Activated CD4-positive, alpha-beta T cell treated with anti-CD3 and anti-CD28 coated beads for 1 hour (primary cell): ENCODE data around the gene PRELID1.
"Not testable (repeated sequence)": the region's sequence is repeated elsewhere in the genome, so short reads cannot be mapped to it uniquely, and the experiment has no call there.

Experiments
- DNase-seq: peaks from one replicate; pipeline ENCODE4 v3.0.0-alpha.2; 2020

The PRELID1 gene, protein sequence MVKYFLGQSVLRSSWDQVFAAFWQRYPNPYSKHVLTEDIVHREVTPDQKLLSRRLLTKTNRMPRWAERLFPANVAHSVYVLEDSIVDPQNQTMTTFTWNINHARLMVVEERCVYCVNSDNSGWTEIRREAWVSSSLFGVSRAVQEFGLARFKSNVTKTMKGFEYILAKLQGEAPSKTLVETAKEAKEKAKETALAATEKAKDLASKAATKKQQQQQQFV

DNA sequence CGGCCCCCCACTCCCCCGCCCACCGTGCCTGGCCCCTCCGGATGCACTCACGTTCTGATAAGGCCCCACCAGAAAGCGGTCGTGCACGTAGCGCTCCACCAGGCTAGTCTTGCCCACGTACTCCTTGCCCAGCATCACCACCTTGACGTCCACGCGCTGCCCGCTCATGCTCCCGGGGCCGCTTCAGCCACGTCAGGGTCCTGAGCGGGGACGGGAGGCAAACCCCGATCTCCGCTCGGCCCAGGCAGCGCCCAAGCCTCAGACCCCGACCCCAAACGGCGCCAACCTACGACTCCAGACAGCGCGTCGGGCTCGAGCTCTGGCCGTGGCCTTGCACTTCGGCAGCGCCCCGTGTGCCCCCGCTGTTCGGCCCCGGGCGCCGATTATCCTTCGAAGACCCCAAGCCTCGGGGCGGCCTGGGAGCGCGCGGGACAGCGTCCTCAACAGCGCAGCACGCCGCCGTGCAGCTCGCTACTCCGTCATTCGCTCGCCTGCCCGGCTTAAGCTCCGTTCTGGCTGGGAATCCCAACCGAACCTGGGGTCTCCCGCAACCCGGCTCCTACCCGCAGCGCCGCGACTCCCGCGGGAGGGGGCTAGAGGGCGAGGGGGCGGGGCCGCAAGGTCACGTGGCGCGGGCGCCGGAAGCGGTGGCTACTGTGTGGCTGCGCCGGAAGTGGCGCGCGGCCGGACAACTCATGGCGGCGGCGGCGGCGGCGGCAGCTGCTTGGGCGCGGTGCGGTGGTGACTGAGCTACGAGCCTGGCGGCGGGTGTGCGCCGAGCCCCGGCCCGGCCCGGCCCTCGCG lies at the start of gene PRELID1, which contains the start of gene RAB24:
PRELID1 (plus strand) TSS at position 679 of the 804 bp plus-strand sequence. CDS start 187 bp downstream, outside the sequence.
RAB24 (minus strand) TSS at position 599 of the 804 bp plus-strand sequence; CDS start at position 168, 431 bp downstream.
- DNase-seq: peak; percentile 82

DNA sequence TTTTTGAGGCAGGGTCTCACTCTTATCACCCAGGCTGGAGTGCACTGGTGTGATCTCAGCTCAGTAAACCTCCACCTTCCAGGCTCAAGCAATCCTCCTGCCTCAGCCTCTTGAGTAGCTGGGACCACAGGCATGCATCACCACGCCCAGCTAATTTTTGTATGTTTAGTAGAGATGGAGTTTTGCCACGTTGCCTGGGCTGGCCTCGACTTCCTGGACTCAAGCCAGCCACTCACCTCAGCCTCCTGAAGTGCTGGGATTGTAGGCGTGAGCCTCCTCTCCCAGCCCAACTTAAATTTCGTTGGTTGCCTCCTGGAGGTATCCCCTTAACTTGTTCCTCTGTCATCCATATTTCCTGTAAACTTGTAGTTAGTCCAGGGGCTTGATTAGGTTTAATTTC lies 47.3 kb upstream of the PRELID1 start:
- no peak for DNase-seq

GRCh38 chr5:177258711-177259110 lies 44.9 kb upstream of the PRELID1 start:
- not testable (repeated sequence) for DNase-seq

DNA sequence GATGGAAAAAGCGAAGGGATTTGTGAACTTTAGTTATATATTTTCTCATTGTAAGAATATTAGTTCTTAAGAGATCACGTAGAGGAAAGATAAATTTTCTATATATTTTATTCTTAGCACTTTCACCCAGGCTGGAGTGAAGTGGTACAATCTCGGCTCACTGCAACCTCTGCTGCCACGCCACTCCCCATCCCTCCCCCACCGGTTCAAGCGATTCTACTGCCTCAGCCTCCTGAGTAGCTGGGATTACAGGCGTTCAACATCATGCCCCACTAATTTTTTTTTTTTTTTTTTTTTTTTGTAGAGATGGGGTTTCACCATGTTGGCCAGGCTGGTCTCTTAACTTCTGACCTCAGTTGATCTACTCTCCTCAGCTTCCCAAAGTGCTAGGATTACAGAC lies 42.6 kb upstream of the PRELID1 start:
- no peak for DNase-seq

- DNase-seq: no peak
Observed at GRCh38 chr5:177261510-177261909, 42.1 kb upstream of the PRELID1 start.

DNA sequence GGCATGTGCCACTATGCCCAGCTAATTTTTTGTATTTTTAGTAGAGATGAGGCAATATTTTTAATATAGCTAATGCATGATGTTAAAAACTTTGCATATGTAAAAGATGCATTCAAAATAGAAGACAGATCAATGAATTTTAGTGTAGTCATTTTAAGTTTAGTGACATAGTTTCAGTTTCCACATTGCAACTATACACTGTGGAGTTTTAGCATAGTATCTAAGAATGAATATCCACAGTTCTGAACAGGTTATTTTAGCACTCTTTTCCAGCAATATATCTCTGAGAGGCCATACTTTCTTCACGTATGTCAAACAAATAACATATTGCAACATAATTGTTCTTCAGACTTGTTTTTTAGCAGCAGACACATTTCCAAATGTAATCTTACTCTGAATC lies 39.4 kb upstream of the PRELID1 start:
- DNase-seq: no peak

GRCh38 chr5:177265395-177265794 lies 38.2 kb upstream of the PRELID1 start:
- no peak for DNase-seq

DNA sequence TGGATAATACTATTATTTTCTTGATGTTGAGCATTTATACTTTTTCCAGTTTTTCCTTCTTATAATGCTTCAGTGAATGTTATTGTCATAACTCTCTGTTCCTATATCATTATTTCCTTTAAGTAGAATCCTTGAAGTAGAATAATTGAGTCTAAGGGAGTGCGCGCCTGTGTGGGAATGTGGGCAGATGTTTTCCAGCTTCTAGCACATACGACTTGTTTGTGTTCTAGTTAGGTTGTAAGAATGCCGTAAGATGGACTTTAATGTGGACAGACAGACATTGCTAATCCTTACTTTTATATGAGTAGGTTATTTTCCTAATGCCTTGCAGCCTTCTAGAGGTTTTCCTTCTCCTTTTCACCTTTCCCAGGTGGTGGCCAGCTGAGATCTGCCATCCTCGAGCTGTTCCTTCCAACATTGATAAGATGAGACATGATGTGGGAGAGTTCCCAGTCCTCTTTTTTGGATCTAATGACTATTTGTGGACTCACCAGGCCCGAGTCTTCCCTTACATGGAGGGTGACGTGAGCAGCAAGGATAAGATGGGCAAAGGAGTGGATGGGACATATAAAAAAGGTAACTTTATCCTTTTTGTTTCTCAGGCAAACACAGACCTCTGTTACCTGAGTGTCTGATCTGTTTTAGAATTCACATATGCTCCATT lies 34.2 kb upstream of the PRELID1 start:
- no peak for DNase-seq

- DNase-seq: no peak
Observed at GRCh38 chr5:177269976-177270375, 33.6 kb upstream of the PRELID1 start.

- DNase-seq: no peak
Observed at GRCh38 chr5:177270653-177271052, 32.9 kb upstream of the PRELID1 start.

GRCh38 chr5:177271113-177271512 lies 32.5 kb upstream of the PRELID1 start:
- no peak for DNase-seq

DNA sequence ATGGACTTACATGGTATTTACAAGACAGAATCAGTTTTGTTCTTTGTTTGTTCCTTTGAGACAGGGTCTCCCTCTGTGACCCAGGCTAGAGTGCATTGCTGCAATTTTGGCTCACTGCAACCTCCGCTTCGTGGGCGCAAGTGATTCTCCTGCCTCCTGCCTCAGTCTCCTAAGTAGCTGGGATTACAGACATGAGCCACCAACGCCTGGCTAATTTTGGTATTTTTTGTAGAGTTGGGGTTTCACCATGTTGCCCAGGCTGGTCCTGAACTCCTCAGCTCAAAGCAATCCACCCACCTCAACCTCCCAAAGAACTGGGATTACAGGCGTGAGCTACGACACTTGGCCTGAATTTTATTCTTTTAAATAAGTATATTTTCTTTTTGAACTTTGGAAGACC lies 27.7 kb upstream of the PRELID1 start:
- DNase-seq: no peak

- DNase-seq: no peak
Observed at GRCh38 chr5:177276886-177277285, 26.7 kb upstream of the PRELID1 start.

- no peak for DNase-seq
Observed at GRCh38 chr5:177288191-177288590, 15.4 kb upstream of the PRELID1 start.

DNA sequence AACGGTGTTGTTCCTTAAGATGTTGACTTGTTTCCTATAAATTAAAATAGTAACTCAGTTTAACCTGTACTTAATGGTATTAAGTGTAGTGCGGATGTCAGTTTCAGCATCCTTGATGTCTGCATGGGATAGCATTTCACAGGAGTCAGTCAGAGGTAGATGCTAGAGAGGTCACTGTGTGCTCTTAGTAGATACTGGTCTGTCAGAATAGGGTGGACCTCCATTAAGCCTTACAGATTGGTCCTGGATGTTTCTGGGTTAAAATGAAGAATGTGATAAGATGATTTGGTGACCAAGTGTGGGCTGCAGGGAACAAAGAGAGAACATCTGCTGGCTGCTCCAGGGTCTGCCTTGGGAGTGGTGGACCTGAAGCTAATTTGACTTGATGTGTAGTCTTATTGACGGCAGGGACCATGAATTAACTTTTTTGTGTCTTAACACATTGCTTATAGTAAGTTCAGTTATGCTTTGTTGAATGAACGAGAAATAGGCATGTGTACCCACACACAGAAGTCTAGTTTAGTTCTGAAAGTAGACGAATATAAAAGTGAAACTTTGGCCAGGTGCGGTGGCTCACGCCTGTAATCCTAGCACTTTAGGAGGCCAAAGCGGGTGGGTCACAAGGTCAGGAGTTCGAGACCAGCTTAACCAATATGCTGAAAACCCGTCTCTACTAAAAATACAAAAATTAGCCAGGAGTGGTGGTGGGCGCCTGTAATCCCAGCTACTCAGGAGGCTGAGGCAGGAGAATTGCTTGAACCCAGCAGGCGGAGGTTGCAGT lies 12.6 kb upstream of the PRELID1 start:
- no peak for DNase-seq

- DNase-seq: no peak
Observed at GRCh38 chr5:177291735-177292134, 11.9 kb upstream of the PRELID1 start.

- DNase-seq: no peak
Observed at GRCh38 chr5:177293819-177294581, 9.6 kb upstream of the PRELID1 start.

- DNase-seq: no peak
Observed at GRCh38 chr5:177294632-177295031, 9.0 kb upstream of the PRELID1 start.

DNA sequence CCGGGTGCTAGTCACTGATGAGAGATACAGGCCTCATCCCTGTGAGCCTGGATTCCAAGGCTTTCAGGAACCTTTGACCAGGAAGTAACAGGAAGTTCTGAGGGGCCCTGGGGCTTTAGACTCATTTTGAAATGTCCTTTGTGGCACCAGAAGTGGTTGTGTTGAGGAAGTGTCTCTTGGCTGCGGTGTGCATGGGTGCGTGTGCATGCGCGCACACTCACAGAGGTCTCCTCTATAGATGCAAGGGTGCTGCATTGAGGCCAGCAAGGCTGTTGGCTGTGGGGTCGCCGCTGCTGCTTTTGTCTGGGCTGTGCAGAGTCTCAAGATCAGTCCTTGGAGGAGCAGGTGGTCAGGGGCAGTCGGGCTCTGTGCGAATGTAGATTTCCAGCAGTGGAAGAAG lies 7.7 kb upstream of the PRELID1 start:
- no peak for DNase-seq

DNA sequence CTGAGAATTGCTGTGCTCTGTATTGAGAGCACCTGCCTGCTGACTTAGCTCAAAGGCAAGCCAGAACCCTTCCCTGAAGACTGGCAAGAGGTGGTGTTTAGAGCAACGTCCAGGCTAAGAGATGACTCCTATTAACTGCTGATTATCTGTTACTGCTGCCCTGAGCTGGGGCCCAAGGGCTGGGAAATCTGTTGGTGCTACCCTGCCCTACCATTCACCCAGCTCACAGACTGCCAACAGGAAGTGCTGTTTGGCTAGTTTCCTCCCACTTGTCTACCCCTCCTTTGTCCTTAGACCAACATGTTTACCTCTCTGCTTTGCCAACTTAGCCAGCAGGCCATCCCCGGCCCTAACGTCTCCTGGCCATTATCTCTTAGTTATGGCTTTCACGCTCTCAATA lies 7.0 kb upstream of the PRELID1 start:
- DNase-seq: no peak

- no peak for DNase-seq
Observed at GRCh38 chr5:177297922-177298321, 5.7 kb upstream of the PRELID1 start.

- DNase-seq: no peak
Observed at GRCh38 chr5:177299697-177300096, 3.9 kb upstream of the PRELID1 start.
